Testis (tissue), 2 donors: ENCODE data around the gene TGM2.

Experiments used
- CTCF ChIP-seq, 3 experiments: fragments of 450-650 bp in 2 of 3; fragments of 200-600 bp in 1 of 3; sonication (generic) in 1 of 3; IDR thresholded peaks; one replicate each; pipeline ENCODE4 v1.5.1; 2016 to 2019; ENCODE audit warnings: antibody characterized with exemption in 3 of 3, mild to moderate bottlenecking in 2 of 3, moderate library complexity in 1 of 3
- POLR2A ChIP-seq: fragments of 450-650 bp; IDR thresholded peaks from one replicate; pipeline ENCODE4 v1.6.1; 2017; ENCODE audit warnings: antibody characterized with exemption, mild to moderate bottlenecking, moderate library complexity

GRCh38 chr20:38141204-38141888, 23.7 kb downstream of the TGM2 start:
- no peak for TF ChIP-seq CTCF (IDR thresholded peaks at IDR 0.05)
- no peak for TF ChIP-seq POLR2A
